ENCODE measurements around the gene ANGPTL2. TPM values are rescaled to one million over a fixed set of nuclear protein-coding genes. Genes with fewer than 3 reads are reported as not detected.

ANGPTL2 gene
- total RNA-seq, 2 donors from 2014 or later, result not detected

GRCh38 chr9:127096208-127096607 is 26.2 kb downstream of the ANGPTL2 start:
- ATAC-seq, result no peak
- no peaks in the 10 kb centered on the region for H3K36me3 Mint-ChIP-seq
- no peak overlapping the region for H3K27ac Mint-ChIP-seq
- DNase-seq (ENCODE audit: low spot score in 2 of 2), result no peak
- no peaks in the 10 kb centered on the region for H3K9me3 Mint-ChIP-seq

GRCh38 chr9:127095411-127095810 is 27.0 kb downstream of the ANGPTL2 start:
- H3K9me3 Mint-ChIP-seq, result no peaks in the 10 kb centered on the region
- DNase-seq (ENCODE audit: low spot score in 2 of 2) (no peak), ATAC-seq (no peak)
- H3K36me3 Mint-ChIP-seq, result no peaks in the 10 kb centered on the region
- no peak overlapping the region for H3K27ac Mint-ChIP-seq

DNA sequence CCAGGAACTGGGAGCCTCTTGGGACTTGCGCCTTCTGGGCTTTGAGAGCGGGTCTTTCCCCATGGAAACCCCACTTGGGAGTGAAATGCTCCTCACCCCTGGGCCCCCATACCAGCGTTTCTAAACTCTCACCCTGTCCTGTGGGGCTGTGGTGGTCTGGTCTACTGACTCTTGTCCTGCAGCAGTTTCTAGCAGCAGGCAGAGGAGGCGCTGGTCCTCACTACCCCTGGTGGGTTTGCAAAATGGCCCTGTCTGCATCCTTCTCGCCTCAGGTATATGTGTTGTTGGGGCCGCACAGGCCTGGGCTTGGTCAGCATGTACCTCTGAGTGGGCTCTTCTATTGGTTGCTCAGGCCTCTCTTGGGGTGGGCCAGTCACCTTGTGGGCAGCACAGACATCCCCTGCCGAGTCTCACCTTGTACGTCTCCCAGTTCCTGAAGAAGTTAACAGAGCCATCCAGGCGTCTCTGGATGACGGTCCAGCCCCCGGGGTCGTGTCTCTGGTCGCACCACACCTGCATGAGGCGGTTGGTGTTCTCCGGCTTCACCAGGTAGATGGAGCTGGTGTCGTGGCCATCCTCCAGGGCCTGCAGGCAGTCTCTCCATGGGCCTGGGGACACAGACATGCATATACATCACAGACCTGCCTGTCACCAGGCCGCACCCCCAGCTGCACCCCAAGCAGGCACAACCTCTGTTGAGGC is 29.0 kb downstream of the ANGPTL2 start:
- ATAC-seq (no peak), DNase-seq (ENCODE audit: low spot score in 2 of 2) (peak in 1 of 2 donors; percentile 7)
- Mint-ChIP-seq H3K9me3 (no peaks in the 10 kb centered on the region), H3K27ac (no peak overlapping the region), H3K36me3 (no peaks in the 10 kb centered on the region)

DNA sequence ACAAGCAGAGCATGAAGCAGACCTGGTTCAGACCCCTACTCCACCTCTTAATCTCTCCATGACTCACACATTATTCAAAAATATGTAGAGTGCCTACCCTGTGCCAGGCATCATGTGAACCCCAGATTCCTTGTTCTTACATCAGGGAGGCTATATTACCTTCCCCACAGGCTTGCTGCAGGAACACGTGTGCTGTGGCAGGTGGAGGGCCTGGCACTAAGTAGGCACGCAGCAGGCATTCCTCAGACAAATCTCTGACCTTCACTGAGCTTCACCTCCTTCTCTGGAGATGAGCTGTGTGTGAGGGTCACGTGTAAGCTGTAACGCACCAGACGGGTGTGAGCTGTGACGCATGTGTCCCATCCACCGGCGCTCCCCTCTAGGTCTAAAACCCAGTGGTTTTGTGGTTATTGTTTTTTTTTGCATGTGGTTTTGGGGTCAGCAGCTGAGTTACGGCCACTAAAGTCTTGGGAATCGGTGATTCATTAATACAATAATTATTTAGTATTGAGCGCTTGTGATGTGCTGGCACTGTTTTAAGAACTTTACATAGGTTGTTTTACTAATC is 30.3 kb downstream of the ANGPTL2 start:
- no peak for ATAC-seq
- H3K9me3 Mint-ChIP-seq, result no peaks in the 10 kb centered on the region
- no peak for DNase-seq (ENCODE audit: low spot score in 2 of 2)
- no peak overlapping the region for H3K27ac Mint-ChIP-seq
- H3K36me3 Mint-ChIP-seq, result no peaks in the 10 kb centered on the region

GRCh38 chr9:127091526-127091925 is 30.9 kb downstream of the ANGPTL2 start:
- Mint-ChIP-seq H3K9me3 (no peaks in the 10 kb centered on the region), H3K27ac (no peak overlapping the region), H3K36me3 (no peaks in the 10 kb centered on the region)
- DNase-seq (ENCODE audit: low spot score in 2 of 2) (no peak), ATAC-seq (no peak)

GRCh38 chr9:127090341-127090985 is 32.0 kb downstream of the ANGPTL2 start:
- Mint-ChIP-seq H3K9me3 (no peaks in the 10 kb centered on the region), H3K27ac (no peak overlapping the region), H3K36me3 (no peaks in the 10 kb centered on the region)
- ATAC-seq (no peak), DNase-seq (ENCODE audit: low spot score in 2 of 2) (no peak)

GRCh38 chr9:127089631-127090081 is 32.8 kb downstream of the ANGPTL2 start:
- Mint-ChIP-seq H3K27ac (no peak overlapping the region), H3K9me3 (no peaks in the 10 kb centered on the region), H3K36me3 (no peaks in the 10 kb centered on the region)
- no peak for ATAC-seq
- no peak for DNase-seq (ENCODE audit: low spot score in 2 of 2)

DNA sequence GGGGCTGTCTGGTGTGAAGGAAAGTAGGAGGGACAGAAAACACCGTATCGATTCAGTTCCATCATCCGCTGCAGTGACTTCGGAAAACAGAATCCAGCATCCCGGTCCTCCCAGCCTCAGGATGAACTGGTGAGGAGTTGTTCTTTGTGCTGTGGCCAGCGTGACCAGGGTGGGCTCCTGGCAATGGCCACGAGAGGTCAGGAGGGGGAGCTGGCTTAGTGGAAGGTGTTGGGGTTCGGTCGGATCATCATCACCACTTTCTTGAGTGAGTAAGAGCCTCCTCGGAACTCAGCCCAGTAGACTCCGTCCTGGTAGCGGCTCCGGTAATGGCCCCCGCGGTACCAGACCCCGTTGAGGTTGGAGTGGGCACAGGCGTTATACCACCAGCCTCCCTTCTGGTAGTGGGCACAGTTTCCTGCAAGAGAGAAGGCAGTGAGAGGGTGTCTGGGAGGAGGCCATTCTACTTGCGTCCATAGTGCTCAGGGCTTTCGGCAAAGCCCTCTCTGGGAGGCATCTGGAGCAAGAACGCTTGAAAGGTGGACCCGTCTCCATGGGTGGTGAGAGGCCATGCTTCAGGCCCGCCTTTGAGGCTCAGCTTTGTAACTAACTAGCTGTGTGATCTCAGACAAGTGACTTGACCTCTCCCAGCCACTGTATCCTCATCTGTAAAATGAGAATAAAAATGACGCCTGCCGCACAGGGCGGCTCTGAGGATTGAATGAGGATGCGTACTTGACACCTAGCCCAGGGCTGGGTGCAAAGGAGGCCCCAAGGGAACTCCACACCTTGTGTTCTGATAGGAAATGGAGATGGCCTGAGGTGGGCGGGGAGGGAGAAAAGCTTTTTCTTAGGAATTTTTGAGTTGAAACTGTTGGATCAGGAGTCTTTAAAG is 33.5 kb downstream of the ANGPTL2 start:
- no peaks in the 10 kb centered on the region for H3K36me3 Mint-ChIP-seq
- no peaks in the 10 kb centered on the region for H3K9me3 Mint-ChIP-seq
- no peak for ATAC-seq
- no peak for DNase-seq (ENCODE audit: low spot score in 2 of 2)
- H3K27ac Mint-ChIP-seq, result no peak overlapping the region

DNA sequence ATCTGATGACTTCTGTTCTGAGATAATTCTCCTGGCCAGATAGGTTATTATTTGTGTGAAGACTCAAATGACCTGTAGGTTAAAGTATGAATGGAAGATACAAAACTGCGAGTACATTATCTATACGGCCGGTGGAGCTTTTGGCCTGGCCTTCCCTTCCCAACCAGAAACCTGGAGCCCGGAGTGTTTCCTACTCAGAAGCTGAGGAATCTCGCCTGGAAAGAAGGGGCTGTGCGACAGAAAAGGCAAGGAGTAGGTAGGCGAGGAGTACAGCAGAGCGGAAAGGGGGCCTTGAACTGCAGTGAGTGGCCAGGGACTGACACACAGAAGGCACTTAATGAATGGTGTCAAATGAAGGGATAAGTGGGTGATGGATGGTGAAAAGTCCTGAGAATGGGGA is 34.6 kb downstream of the ANGPTL2 start:
- no peak for ATAC-seq
- H3K27ac Mint-ChIP-seq, result no peak overlapping the region
- no peak for DNase-seq (ENCODE audit: low spot score in 2 of 2)
- no peaks in the 10 kb centered on the region for H3K9me3 Mint-ChIP-seq
- no peaks in the 10 kb centered on the region for H3K36me3 Mint-ChIP-seq

GRCh38 chr9:127087411-127087810 is 35.0 kb downstream of the ANGPTL2 start:
- no peak for ATAC-seq
- H3K36me3 Mint-ChIP-seq, result no peaks in the 10 kb centered on the region
- no peaks in the 10 kb centered on the region for H3K9me3 Mint-ChIP-seq
- no peak for DNase-seq (ENCODE audit: low spot score in 2 of 2)
- H3K27ac Mint-ChIP-seq, result no peak overlapping the region

DNA sequence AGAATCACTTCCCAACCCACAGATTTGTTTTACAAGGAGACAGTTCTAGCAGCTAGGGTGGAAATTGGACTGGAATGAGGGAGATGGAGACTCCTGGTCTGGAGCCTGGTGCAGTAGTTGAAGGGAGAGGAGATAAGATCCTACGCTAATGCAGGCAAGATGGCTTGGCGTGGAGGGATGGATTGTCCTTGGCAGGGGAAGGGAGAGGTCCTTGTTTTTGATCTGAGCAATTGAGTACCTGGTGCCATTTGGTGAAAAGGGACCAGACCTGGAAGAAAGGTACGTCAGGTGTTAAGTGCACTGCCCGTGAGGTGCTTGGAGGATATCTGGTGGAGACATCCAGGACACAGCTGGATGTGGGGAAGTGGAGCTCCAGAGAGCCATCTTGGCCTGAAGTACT is 35.7 kb downstream of the ANGPTL2 start:
- Mint-ChIP-seq H3K36me3 (no peaks in the 10 kb centered on the region), H3K27ac (no peak overlapping the region), H3K9me3 (no peaks in the 10 kb centered on the region)
- DNase-seq (ENCODE audit: low spot score in 2 of 2) (no peak), ATAC-seq (no peak)

DNA sequence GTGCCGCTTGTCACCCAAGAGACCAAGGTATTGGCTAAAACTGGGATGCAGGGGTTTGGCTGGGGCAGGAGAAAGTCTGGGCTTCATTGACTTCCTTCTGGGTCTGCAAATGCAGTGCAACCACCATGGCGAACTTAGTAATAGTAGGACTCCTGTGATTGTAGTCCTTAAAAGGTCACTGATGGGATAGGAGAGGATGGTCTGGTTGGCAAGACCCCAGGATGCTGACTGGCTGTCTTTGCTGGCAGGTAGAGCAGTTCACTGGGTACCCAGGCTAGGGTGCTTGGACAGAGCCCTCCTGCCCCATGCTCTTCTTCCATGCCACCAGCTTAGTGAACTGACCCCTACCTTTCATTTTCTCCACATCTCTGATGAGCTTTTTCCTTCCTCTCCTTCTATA is 37.2 kb downstream of the ANGPTL2 start:
- Mint-ChIP-seq H3K9me3 (no peaks in the 10 kb centered on the region), H3K36me3 (no peaks in the 10 kb centered on the region), H3K27ac (no peak overlapping the region)
- DNase-seq (ENCODE audit: low spot score in 2 of 2), result no peak
- no peak for ATAC-seq

GRCh38 chr9:127084076-127085039 is 38.1 kb downstream of the ANGPTL2 start:
- Mint-ChIP-seq H3K9me3 (no peaks in the 10 kb centered on the region), H3K27ac (no peak overlapping the region), H3K36me3 (no peaks in the 10 kb centered on the region)
- ATAC-seq, result peak; percentile 28 to 47
- DNase-seq (ENCODE audit: low spot score in 2 of 2), result no peak

GRCh38 chr9:127083138-127083980 is 39.1 kb downstream of the ANGPTL2 start:
- no peak for DNase-seq (ENCODE audit: low spot score in 2 of 2)
- no peaks in the 10 kb centered on the region for H3K36me3 Mint-ChIP-seq
- H3K27ac Mint-ChIP-seq, result no peak overlapping the region
- no peak for ATAC-seq
- H3K9me3 Mint-ChIP-seq, result no peaks in the 10 kb centered on the region

All from activated naive CD4-positive, alpha-beta T cell treated with anti-CD3 and anti-CD28 coated beads, Interleukin-2, amount 50 U/mL, for 72 hours (primary cell).